ENCODE results near the gene SHCBP1L.

DNA sequence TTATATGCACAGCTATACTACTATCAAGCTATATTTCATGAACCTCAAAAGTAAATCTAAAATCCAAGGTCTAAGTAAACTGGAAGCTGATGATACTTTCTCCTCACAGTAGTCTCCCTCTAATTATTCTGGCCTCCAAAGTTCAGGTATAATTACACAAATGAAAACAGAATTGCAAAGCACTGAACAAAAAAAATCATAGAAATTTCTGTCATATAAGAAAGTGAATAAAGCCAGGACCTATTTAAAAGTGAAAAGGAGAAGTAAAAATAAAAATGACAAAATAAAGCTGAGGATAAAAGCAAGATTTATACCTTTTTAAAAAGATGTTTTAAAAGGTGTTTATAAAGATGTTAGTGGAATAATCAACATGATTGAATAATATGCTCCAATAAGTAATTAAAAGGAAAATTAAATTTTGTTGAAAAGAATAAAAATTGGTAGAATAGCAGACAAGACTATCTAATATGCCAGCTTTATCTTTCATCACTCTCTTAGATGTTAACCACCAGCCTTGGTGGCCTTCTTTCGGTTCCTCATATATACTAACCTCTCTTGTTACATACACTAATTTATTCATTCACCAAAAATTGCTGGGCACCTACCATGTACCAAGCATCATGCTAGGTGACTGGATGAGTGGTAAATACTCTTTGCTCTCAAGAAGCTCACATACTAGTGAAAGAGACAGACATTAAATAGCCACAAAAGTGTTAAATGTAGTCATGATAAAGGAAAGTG, 25.1 kb downstream of the SHCBP1L start:
- TF ChIP-seq, protein P1, sequence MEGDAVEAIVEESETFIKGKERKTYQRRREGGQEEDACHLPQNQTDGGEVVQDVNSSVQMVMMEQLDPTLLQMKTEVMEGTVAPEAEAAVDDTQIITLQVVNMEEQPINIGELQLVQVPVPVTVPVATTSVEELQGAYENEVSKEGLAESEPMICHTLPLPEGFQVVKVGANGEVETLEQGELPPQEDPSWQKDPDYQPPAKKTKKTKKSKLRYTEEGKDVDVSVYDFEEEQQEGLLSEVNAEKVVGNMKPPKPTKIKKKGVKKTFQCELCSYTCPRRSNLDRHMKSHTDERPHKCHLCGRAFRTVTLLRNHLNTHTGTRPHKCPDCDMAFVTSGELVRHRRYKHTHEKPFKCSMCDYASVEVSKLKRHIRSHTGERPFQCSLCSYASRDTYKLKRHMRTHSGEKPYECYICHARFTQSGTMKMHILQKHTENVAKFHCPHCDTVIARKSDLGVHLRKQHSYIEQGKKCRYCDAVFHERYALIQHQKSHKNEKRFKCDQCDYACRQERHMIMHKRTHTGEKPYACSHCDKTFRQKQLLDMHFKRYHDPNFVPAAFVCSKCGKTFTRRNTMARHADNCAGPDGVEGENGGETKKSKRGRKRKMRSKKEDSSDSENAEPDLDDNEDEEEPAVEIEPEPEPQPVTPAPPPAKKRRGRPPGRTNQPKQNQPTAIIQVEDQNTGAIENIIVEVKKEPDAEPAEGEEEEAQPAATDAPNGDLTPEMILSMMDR (IDR thresholded peaks at IDR 0.05; ENCODE audit: poor library complexity, severe bottlenecking): no peak
- TF ChIP-seq POLR2AphosphoS5 (IDR thresholded peaks at IDR 0.05) (no peak), RAD21 (conservative IDR thresholded peaks at IDR 0.05) (no peak), TAF1 (IDR thresholded peaks at IDR 0.05; ENCODE audit: low read depth) (no peak), EZH2 (IDR thresholded peaks at IDR 0.05; ENCODE audit: borderline replicate concordance, insufficient read depth, low read length, poor library complexity, severe bottlenecking) (no peak), MXI1 (conservative IDR thresholded peaks at IDR 0.05; ENCODE audit: poor library complexity, severe bottlenecking) (no peak), EP300 (conservative IDR thresholded peaks at IDR 0.05; ENCODE audit: poor library complexity, severe bottlenecking) (no peak)
- TF ChIP-seq, protein P2, sequence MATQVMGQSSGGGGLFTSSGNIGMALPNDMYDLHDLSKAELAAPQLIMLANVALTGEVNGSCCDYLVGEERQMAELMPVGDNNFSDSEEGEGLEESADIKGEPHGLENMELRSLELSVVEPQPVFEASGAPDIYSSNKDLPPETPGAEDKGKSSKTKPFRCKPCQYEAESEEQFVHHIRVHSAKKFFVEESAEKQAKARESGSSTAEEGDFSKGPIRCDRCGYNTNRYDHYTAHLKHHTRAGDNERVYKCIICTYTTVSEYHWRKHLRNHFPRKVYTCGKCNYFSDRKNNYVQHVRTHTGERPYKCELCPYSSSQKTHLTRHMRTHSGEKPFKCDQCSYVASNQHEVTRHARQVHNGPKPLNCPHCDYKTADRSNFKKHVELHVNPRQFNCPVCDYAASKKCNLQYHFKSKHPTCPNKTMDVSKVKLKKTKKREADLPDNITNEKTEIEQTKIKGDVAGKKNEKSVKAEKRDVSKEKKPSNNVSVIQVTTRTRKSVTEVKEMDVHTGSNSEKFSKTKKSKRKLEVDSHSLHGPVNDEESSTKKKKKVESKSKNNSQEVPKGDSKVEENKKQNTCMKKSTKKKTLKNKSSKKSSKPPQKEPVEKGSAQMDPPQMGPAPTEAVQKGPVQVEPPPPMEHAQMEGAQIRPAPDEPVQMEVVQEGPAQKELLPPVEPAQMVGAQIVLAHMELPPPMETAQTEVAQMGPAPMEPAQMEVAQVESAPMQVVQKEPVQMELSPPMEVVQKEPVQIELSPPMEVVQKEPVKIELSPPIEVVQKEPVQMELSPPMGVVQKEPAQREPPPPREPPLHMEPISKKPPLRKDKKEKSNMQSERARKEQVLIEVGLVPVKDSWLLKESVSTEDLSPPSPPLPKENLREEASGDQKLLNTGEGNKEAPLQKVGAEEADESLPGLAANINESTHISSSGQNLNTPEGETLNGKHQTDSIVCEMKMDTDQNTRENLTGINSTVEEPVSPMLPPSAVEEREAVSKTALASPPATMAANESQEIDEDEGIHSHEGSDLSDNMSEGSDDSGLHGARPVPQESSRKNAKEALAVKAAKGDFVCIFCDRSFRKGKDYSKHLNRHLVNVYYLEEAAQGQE (IDR thresholded peaks at IDR 0.05; ENCODE audit: borderline replicate concordance): no peak

Data from neural cell (in vitro differentiated cells).